Psoas muscle (tissue), 8 donors: ENCODE results near the gene NINJ1. TPM values are rescaled to one million over a fixed set of nuclear protein-coding genes. Genes with fewer than 3 reads are reported as not detected.

Experiments used
- ATAC-seq, 4 donors: fragments of 200-7000 bp; cut with Tn5 transposase; one replicate each; pipeline ENCODE4 v1.9.1; 2020; ENCODE audit warnings: moderate library complexity in 3 of 4, mild to moderate bottlenecking in 2 of 4
- DNase-seq, 2 donors: peaks; one replicate each; pipeline ENCODE4 v3.0.0-alpha.2; 2020
- H3K27ac ChIP-seq: fragments of 200-600 bp; one replicate; pipeline ENCODE4 v1.8.0; 2022
- H3K27me3 ChIP-seq, 3 donors: fragments of 200-600 bp in 1 of 3; one replicate each; pipeline versions ENCODE4 v1.6.1 to v1.8.0; 2013 to 2022; ENCODE audit warnings: low read length in 2 of 3, mild to moderate bottlenecking in 2 of 3, moderate library complexity in 1 of 3; ENCODE audit not compliant: insufficient read depth in 3 of 3
- H3K36me3 ChIP-seq, 2 donors: fragments of 200-600 bp in 1 of 2; one replicate each; pipeline versions ENCODE4 v1.6.1 to v1.8.0; 2013 to 2022; ENCODE audit warnings: low read depth in 1 of 2, mild to moderate bottlenecking in 1 of 2, moderate library complexity in 1 of 2; ENCODE audit not compliant: insufficient read depth in 1 of 2
- H3K4me1 ChIP-seq: fragments of 200-600 bp; one replicate; pipeline ENCODE4 v1.8.0; 2022
- H3K4me3 ChIP-seq: fragments of 200-600 bp; one replicate; pipeline ENCODE4 v1.8.0; 2022; ENCODE audit warnings: mild to moderate bottlenecking
- H3K9me3 ChIP-seq: fragments of 200-600 bp; one replicate; pipeline ENCODE4 v1.8.0; 2022
- WGBS, 3 donors: extraction: QIAGEN DNeasy Blood & Tissue Kit; methylation state at CpG; one replicate each; pipeline versions ENCODE4 v1.1.6 to v1.1.7; 2013; 5-methylcytosine and 5-hydroxymethylcytosine counted together
- intact Hi-C, 2 donors: fragments of 100-400 bp; cut with DNase I; formaldehyde crosslinking; loops; one replicate each; pipeline versions ENCODE4 v1.11.0 to v1.14.2; 2022
- polyA plus RNA-seq, 3 donors: library from polyadenylated mRNA; stranded (reverse); fragments of 200-250 nt; gene quantifications; one replicate each; pipeline ENCODE4 v1.2.3, GENCODE V29; 2013
- total RNA-seq, 4 donors: library from RNA; stranded (reverse); fragmentation: NEBNext Ultra II Directional in 2 of 4; extraction: Animal tissue kit (Norgen Biotek cat#: 25700) in 2 of 4; gene quantifications; one replicate each; pipeline versions ENCODE4 v1.2.1 to v1.2.4, GENCODE V29; 2021 to 2023
- TF ChIP-seq, protein P1 (sequence below): fragments of 200-600 bp; IDR thresholded peaks from one replicate; pipeline ENCODE4 v1.8.0; 2022; ENCODE audit warnings: antibody characterized with exemption
- donor health status: healthy with polysubstance abuse.
- donor health status: DM: no; HTN: no; CAD: no; lungs with moderate emphysema.
- donor health status: Bipolar disorder and iron deficiency.
- donor health status: healthy.
- donor health status: DM: yes; HTN: yes; CAD: no.
- donor health status: DM: no; HTN: no; CAD: no.
- donor health status: DM: no; HTN: no; CAD: no.
- donor health status: DM: yes; HTN: yes; CAD: no.

The NINJ1 gene
- total and polyA plus RNA-seq, 7 donors, result 17.8 to 40.1 (median 21.3) TPM

DNA sequence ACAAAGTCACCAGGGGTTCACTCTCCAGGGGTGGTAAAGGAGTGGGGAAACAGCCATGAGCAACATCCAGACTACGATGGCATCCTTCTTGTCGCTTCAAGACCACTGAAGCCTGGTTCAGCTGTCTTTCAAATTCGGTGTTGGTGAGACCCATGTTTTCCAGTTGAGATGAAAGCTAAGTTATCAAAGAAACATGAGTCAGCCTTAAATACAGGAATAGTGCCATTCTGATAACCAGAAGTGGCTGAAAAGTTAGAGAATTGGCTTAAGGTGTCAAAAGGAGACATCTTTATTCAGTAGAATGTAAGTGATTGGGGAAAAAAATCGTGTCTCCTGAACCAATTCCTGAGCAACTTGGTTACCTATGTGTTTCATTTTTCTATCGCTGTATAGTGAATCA, 45.0 kb downstream of the NINJ1 start:
- intact Hi-C loops, result no loop called here
- TF ChIP-seq, protein P1, sequence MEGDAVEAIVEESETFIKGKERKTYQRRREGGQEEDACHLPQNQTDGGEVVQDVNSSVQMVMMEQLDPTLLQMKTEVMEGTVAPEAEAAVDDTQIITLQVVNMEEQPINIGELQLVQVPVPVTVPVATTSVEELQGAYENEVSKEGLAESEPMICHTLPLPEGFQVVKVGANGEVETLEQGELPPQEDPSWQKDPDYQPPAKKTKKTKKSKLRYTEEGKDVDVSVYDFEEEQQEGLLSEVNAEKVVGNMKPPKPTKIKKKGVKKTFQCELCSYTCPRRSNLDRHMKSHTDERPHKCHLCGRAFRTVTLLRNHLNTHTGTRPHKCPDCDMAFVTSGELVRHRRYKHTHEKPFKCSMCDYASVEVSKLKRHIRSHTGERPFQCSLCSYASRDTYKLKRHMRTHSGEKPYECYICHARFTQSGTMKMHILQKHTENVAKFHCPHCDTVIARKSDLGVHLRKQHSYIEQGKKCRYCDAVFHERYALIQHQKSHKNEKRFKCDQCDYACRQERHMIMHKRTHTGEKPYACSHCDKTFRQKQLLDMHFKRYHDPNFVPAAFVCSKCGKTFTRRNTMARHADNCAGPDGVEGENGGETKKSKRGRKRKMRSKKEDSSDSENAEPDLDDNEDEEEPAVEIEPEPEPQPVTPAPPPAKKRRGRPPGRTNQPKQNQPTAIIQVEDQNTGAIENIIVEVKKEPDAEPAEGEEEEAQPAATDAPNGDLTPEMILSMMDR, result no peak
- Histone ChIP-seq H3K9me3 (peaks cover 6% of the 10 kb centered on the region), H3K4me3 (no peak overlapping the region), H3K27ac (no peak overlapping the region), H3K27me3 (no peaks in the 10 kb centered on the region), H3K4me1 (no peaks in the 10 kb centered on the region), H3K36me3 (no peaks in the 10 kb centered on the region)
- DNase-seq (no peak), ATAC-seq (no peak)
- whole genome bisulfite sequencing, 3 donors, result 85 to 93% (median 86%) methylated on average over 5 of the region's 5 CpGs

- WGBS, 3 donors, result 88 to 94% (median 94%) methylated on average over 4 of the region's 4 CpGs
- no peak overlapping the region for H3K27ac ChIP-seq
- H3K9me3 ChIP-seq, result peaks cover 6% of the 10 kb centered on the region
- TF ChIP-seq, protein P1, result no peak
- DNase-seq (no peak), ATAC-seq (no peak)
- intact Hi-C loops, result no loop called here
- no peaks in the 10 kb centered on the region for H3K4me1 ChIP-seq
- H3K36me3 ChIP-seq, result no peaks in the 10 kb centered on the region
- H3K27me3 ChIP-seq, result no peaks in the 10 kb centered on the region
- no peak overlapping the region for H3K4me3 ChIP-seq
Measured at GRCh38 chr9:93088656-93089015, 45.4 kb downstream of the NINJ1 start.

- Histone ChIP-seq H3K4me1 (no peaks in the 10 kb centered on the region), H3K36me3 (no peaks in the 10 kb centered on the region), H3K27me3 (no peaks in the 10 kb centered on the region), H3K9me3 (peaks cover 6% of the 10 kb centered on the region), H3K4me3 (no peak overlapping the region), H3K27ac (no peak overlapping the region)
- intact Hi-C loops, result no loop called here
- 93 to 97% (median 97%) methylated on average over 12 of the region's 12 CpGs for WGBS, 3 donors
- DNase-seq (no peak), ATAC-seq (no peak)
- TF ChIP-seq, protein P1, result no peak
Measured at GRCh38 chr9:93087971-93088655, 45.9 kb downstream of the NINJ1 start.

- DNase-seq, result no peak
- TF ChIP-seq, protein P1, result no peak
Measured at GRCh38 chr9:93086447-93087224, 47.4 kb downstream of the NINJ1 start.

More at GRCh38 chr9:93086447-93087224, 47.4 kb downstream of the NINJ1 start:
- peaks cover 5% of the 10 kb centered on the region for H3K9me3 ChIP-seq
- no peaks in the 10 kb centered on the region for H3K36me3 ChIP-seq
- intact Hi-C loops, result no loop called here
- H3K4me3 ChIP-seq, result no peak overlapping the region
- peak in 1 of 4 donors; percentile 42 for ATAC-seq
- H3K27ac ChIP-seq, result no peak overlapping the region
- H3K27me3 ChIP-seq, result no peaks in the 10 kb centered on the region
- no peaks in the 10 kb centered on the region for H3K4me1 ChIP-seq
- 73 to 87% (median 74%) methylated on average over 8 of the region's 8 CpGs for WGBS, 3 donors
